Neural cell (in vitro differentiated cells): ENCODE results near the gene SLC13A2.

ENCODE experiments used
- EP300 ChIP-seq: fragments of 450-650 bp; conservative IDR thresholded peaks from 2 replicates; pipeline ENCODE4 v1.6.1; 2014; ENCODE audit warnings: antibody characterized with exemption, mild to moderate bottlenecking, moderate library complexity; ENCODE audit not compliant: poor library complexity, severe bottlenecking
- EZH2 ChIP-seq: fragments of 200-600, 300-800 bp; shearing (Covaris generic), sonication (generic); IDR thresholded peaks from 2 replicates; pipeline ENCODE4 v1.6.1; 2014; ENCODE audit warnings: antibody characterized with exemption, low read length, borderline replicate concordance, mild to moderate bottlenecking; ENCODE audit not compliant: insufficient read depth, poor library complexity, severe bottlenecking
- SMC3 ChIP-seq: fragments of 450-650 bp; conservative IDR thresholded peaks from 2 replicates; pipeline ENCODE4 v1.6.1; 2014; ENCODE audit warnings: antibody characterized with exemption, mild to moderate bottlenecking, moderate library complexity; ENCODE audit not compliant: poor library complexity
- TAF1 ChIP-seq: IDR thresholded peaks from 2 replicates; pipeline ENCODE4 v1.6.1; 2012; ENCODE audit warnings: low read depth
- TF ChIP-seq, protein P1 (sequence below): fragments of 450-650 bp; IDR thresholded peaks from 2 replicates; pipeline ENCODE4 v1.5.1; 2014; ENCODE audit warnings: antibody characterized with exemption, mild to moderate bottlenecking, moderate library complexity; ENCODE audit not compliant: poor library complexity, severe bottlenecking
- TF ChIP-seq, protein P2 (sequence below): IDR thresholded peaks from 2 replicates; pipeline ENCODE4 v1.6.1; 2012; ENCODE audit warnings: borderline replicate concordance

DNA sequence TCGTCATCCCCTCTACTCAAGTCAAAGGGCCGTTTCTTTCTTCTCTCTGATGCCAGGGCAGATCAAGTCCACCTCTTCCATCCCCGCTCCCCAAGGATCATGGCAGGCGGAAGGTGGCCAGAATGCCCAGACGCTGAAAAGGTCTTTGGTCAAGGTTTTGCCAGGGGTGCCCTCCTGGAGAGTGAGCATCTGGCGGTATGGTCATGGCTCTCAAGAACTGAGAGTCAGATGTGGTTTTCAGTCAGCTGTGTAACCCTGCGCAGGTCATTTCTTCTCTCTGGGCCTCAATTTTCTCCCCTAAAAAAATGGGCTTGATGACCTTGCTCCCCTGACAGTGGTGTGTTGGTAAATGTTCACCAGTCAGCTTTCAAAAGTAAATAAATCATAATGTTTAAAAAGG is 45.1 kb downstream of the SLC13A2 start:
- no peak for TF ChIP-seq EP300
- no peak for TF ChIP-seq TAF1
- TF ChIP-seq EZH2 = no peak
- TF ChIP-seq, protein P1, sequence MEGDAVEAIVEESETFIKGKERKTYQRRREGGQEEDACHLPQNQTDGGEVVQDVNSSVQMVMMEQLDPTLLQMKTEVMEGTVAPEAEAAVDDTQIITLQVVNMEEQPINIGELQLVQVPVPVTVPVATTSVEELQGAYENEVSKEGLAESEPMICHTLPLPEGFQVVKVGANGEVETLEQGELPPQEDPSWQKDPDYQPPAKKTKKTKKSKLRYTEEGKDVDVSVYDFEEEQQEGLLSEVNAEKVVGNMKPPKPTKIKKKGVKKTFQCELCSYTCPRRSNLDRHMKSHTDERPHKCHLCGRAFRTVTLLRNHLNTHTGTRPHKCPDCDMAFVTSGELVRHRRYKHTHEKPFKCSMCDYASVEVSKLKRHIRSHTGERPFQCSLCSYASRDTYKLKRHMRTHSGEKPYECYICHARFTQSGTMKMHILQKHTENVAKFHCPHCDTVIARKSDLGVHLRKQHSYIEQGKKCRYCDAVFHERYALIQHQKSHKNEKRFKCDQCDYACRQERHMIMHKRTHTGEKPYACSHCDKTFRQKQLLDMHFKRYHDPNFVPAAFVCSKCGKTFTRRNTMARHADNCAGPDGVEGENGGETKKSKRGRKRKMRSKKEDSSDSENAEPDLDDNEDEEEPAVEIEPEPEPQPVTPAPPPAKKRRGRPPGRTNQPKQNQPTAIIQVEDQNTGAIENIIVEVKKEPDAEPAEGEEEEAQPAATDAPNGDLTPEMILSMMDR = no peak
- TF ChIP-seq, protein P2, sequence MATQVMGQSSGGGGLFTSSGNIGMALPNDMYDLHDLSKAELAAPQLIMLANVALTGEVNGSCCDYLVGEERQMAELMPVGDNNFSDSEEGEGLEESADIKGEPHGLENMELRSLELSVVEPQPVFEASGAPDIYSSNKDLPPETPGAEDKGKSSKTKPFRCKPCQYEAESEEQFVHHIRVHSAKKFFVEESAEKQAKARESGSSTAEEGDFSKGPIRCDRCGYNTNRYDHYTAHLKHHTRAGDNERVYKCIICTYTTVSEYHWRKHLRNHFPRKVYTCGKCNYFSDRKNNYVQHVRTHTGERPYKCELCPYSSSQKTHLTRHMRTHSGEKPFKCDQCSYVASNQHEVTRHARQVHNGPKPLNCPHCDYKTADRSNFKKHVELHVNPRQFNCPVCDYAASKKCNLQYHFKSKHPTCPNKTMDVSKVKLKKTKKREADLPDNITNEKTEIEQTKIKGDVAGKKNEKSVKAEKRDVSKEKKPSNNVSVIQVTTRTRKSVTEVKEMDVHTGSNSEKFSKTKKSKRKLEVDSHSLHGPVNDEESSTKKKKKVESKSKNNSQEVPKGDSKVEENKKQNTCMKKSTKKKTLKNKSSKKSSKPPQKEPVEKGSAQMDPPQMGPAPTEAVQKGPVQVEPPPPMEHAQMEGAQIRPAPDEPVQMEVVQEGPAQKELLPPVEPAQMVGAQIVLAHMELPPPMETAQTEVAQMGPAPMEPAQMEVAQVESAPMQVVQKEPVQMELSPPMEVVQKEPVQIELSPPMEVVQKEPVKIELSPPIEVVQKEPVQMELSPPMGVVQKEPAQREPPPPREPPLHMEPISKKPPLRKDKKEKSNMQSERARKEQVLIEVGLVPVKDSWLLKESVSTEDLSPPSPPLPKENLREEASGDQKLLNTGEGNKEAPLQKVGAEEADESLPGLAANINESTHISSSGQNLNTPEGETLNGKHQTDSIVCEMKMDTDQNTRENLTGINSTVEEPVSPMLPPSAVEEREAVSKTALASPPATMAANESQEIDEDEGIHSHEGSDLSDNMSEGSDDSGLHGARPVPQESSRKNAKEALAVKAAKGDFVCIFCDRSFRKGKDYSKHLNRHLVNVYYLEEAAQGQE = no peak
- TF ChIP-seq SMC3 = no peak
